WTC11 (cell line): ENCODE data around the gene FOXD1. TPM values are rescaled to one million over a fixed set of nuclear protein-coding genes. Genes with fewer than 3 reads are reported as not detected.

ENCODE experiments used
- ATAC-seq: fragments of 200-7000 bp; cut with Tn5 transposase; 2 replicates; pipeline ENCODE4 v1.10.0; 2021; ENCODE audit warnings: mild to moderate bottlenecking, moderate library complexity
- CTCF ChIA-PET: fragments of 300-600 bp; sonication (Branson Sonifier 250); formaldehyde crosslinking; loops from one replicate; lab custom pipeline; 2021; ENCODE audit warnings: antibody characterized with exemption; lab: Charles Lee
- POLR2A ChIA-PET: fragments of 350-600 bp; sonication (Branson Sonifier 250); formaldehyde crosslinking; loops from one replicate; lab custom pipeline; 2021; ENCODE audit warnings: antibody characterized with exemption; lab: Charles Lee
- DNase-seq: peaks from one replicate; pipeline ENCODE4 v3.0.0; 2021; ENCODE audit warnings: low spot score
- H3K27ac Mint-ChIP-seq: 2 replicates; pipeline ENCODE4 v1.8.0; 2021; ENCODE audit warnings: mixed read lengths
- H3K27me3 Mint-ChIP-seq: 2 replicates; pipeline ENCODE4 v1.8.0; 2021; ENCODE audit warnings: low read depth, mild to moderate bottlenecking, moderate library complexity, mixed read lengths
- H3K36me3 Mint-ChIP-seq: 2 replicates; pipeline ENCODE4 v1.8.0; 2021; ENCODE audit warnings: mixed read lengths
- H3K4me1 Mint-ChIP-seq: 2 replicates; pipeline ENCODE4 v1.8.0; 2022; ENCODE audit warnings: mixed read lengths
- H3K4me3 Mint-ChIP-seq: 2 replicates; pipeline ENCODE4 v1.8.0; 2021; ENCODE audit warnings: mild to moderate bottlenecking, moderate library complexity, mixed read lengths
- H3K9me3 Mint-ChIP-seq: 2 replicates; pipeline ENCODE4 v1.8.0; 2021; ENCODE audit warnings: mixed read lengths
- ATF1 ChIP-seq: sonication (generic); formaldehyde crosslinking; IDR thresholded peaks from 2 replicates; pipeline ENCODE4 v1.8.1; 2023; ENCODE audit warnings: mild to moderate bottlenecking, moderate library complexity, missing genetic modification reagents
- ATF3 ChIP-seq: sonication (generic); formaldehyde crosslinking; conservative IDR thresholded peaks from 2 replicates; pipeline ENCODE4 v1.8.1; 2022; ENCODE audit warnings: mild to moderate bottlenecking, missing genetic modification reagents
- CDX4 ChIP-seq: fragments of 250-450 bp; sonication (Bioruptor Pico); IDR thresholded peaks from 2 replicates; pipeline ENCODE4 v1.9.0; 2021; ENCODE audit warnings: moderate library complexity, mild to moderate bottlenecking, inconsistent platforms, borderline replicate concordance
- CREM ChIP-seq: sonication (generic); formaldehyde crosslinking; IDR thresholded peaks from 2 replicates; pipeline ENCODE4 v1.8.1; 2022; ENCODE audit warnings: mild to moderate bottlenecking, missing genetic modification reagents, moderate library complexity
- ELF4 ChIP-seq: sonication (generic); formaldehyde crosslinking; IDR thresholded peaks from 2 replicates; pipeline ENCODE4 v1.8.1; 2022; ENCODE audit warnings: low read depth, mild to moderate bottlenecking, moderate library complexity, missing genetic modification reagents
- EMX1 ChIP-seq: fragments of 250-450 bp; sonication (Bioruptor Pico); IDR thresholded peaks from 2 replicates; pipeline ENCODE4 v1.8.0; 2021; ENCODE audit warnings: mild to moderate bottlenecking
- ETV6 ChIP-seq: sonication (generic); formaldehyde crosslinking; IDR thresholded peaks from 2 replicates; pipeline ENCODE4 v1.8.1; 2022; ENCODE audit warnings: mild to moderate bottlenecking, missing genetic modification reagents
- FOXJ3 ChIP-seq: sonication (generic); formaldehyde crosslinking; IDR thresholded peaks from 2 replicates; pipeline ENCODE4 v1.9.0; 2021; ENCODE audit warnings: missing genetic modification reagents, mild to moderate bottlenecking, borderline replicate concordance
- GRHL2 ChIP-seq: fragments of 250-450 bp; sonication (Bioruptor Pico); IDR thresholded peaks from 2 replicates; pipeline ENCODE4 v1.8.0; 2022; ENCODE audit warnings: mild to moderate bottlenecking, moderate library complexity; ENCODE audit not compliant: insufficient replicate concordance, severe bottlenecking
- JUN ChIP-seq: sonication (generic); formaldehyde crosslinking; IDR thresholded peaks from 2 replicates; pipeline ENCODE4 v1.8.0; 2023; ENCODE audit warnings: mild to moderate bottlenecking, missing genetic modification reagents
- MXD4 ChIP-seq: fragments of 250-450 bp; sonication (Bioruptor Pico); IDR thresholded peaks from 2 replicates; pipeline ENCODE4 v1.8.0; 2021; ENCODE audit warnings: mild to moderate bottlenecking, moderate library complexity, borderline replicate concordance
- MYBL2 ChIP-seq: sonication (generic); formaldehyde crosslinking; IDR thresholded peaks from 2 replicates; pipeline ENCODE4 v1.8.1; 2023; ENCODE audit warnings: mild to moderate bottlenecking, moderate library complexity, missing genetic modification reagents
- NR3C1 ChIP-seq: sonication (generic); formaldehyde crosslinking; conservative IDR thresholded peaks from 2 replicates; pipeline ENCODE4 v1.8.1; 2023; ENCODE audit warnings: low read depth, mild to moderate bottlenecking, missing genetic modification reagents
- PRDM15 ChIP-seq: sonication (generic); formaldehyde crosslinking; IDR thresholded peaks from 2 replicates; pipeline ENCODE4 v1.8.0; 2022; ENCODE audit warnings: missing genetic modification reagents
- RELA ChIP-seq: sonication (generic); formaldehyde crosslinking; IDR thresholded peaks from 2 replicates; pipeline ENCODE4 v1.8.1; 2022; ENCODE audit warnings: missing genetic modification reagents, mild to moderate bottlenecking, borderline replicate concordance
- RORB ChIP-seq: fragments of 250-450 bp; sonication (Bioruptor Pico); IDR thresholded peaks from 2 replicates; pipeline ENCODE4 v1.9.0; 2021; ENCODE audit warnings: mild to moderate bottlenecking
- SOX15 ChIP-seq: fragments of 250-450 bp; sonication (Bioruptor Pico); IDR thresholded peaks from 2 replicates; pipeline ENCODE4 v1.9.0; 2021; ENCODE audit warnings: mild to moderate bottlenecking
- SP1 ChIP-seq: sonication (generic); formaldehyde crosslinking; conservative IDR thresholded peaks from 2 replicates; pipeline ENCODE4 v1.8.1; 2022; ENCODE audit warnings: missing genetic modification reagents
- ZBTB21 ChIP-seq: sonication (generic); formaldehyde crosslinking; IDR thresholded peaks from 2 replicates; pipeline ENCODE4 v1.8.1; 2023; ENCODE audit warnings: mild to moderate bottlenecking, missing genetic modification reagents, borderline replicate concordance
- ZNF263 ChIP-seq: sonication (generic); formaldehyde crosslinking; IDR thresholded peaks from 2 replicates; pipeline ENCODE4 v1.8.1; 2022; ENCODE audit warnings: low read depth, mild to moderate bottlenecking, moderate library complexity, missing genetic modification reagents
- ZNF317 ChIP-seq: sonication (generic); formaldehyde crosslinking; IDR thresholded peaks from 2 replicates; pipeline ENCODE4 v1.8.1; 2023; ENCODE audit warnings: low read depth, mild to moderate bottlenecking, moderate library complexity, missing genetic modification reagents, borderline replicate concordance
- ZNF425 ChIP-seq: fragments of 250-450 bp; sonication (Bioruptor Pico); conservative IDR thresholded peaks from 2 replicates; pipeline ENCODE4 v1.9.0; 2021; ENCODE audit warnings: mild to moderate bottlenecking
- ZSCAN18 ChIP-seq: fragments of 250-450 bp; sonication (Bioruptor Pico); IDR thresholded peaks from 2 replicates; pipeline ENCODE4 v2.1.2; 2022; ENCODE audit warnings: mild to moderate bottlenecking, moderate library complexity
- total RNA-seq: library from RNA; stranded (reverse); gene quantifications from 3 replicates; pipeline ENCODE4 v1.2.3, GENCODE V29; 2021

Gene FOXD1
- total RNA-seq, 1 experiment from 2014 or later: 10.3 TPM

GRCh38 chr5:73431204-73431851, 17.2 kb downstream of the FOXD1 start:
- Mint-ChIP-seq H3K27me3 (peaks cover 82% of the 10 kb centered on the region), H3K4me1 (peaks cover 19% of the 10 kb centered on the region), H3K36me3 (no peaks in the 10 kb centered on the region), H3K9me3 (no peaks in the 10 kb centered on the region), H3K27ac (no peak overlapping the region), H3K4me3 (no peak overlapping the region)
- ATAC-seq (no peak), DNase-seq (no peak)
- CTCF ChIA-PET: interaction anchor here (1.2 to 2.5 kb wide), 3 partner anchors 9 to 128 kb away, joined by 4 to 9 read pairs (median 4); no protein-coding TSS in a partner anchor
- TF ChIP-seq ZNF317 (CRISPR knock-in tag): no peak
- TF ChIP-seq SP1 (CRISPR knock-in tag): no peak
- TF ChIP-seq ZNF263 (CRISPR knock-in tag): no peak
- TF ChIP-seq PRDM15 (CRISPR knock-in tag): no peak
- no peak for TF ChIP-seq ATF1
- no peak for TF ChIP-seq FOXJ3 (CRISPR knock-in tag)
- TF ChIP-seq ELF4 (CRISPR knock-in tag): no peak
- no peak for TF ChIP-seq MYBL2 (CRISPR knock-in tag)
- no peak for TF ChIP-seq CDX4 (CRISPR knock-in tag)
- no peak for TF ChIP-seq ATF3
- no peak for TF ChIP-seq ETV6 (CRISPR knock-in tag)
- no peak for TF ChIP-seq EMX1 (CRISPR knock-in tag)
- POLR2A ChIA-PET: no interaction called here

DNA sequence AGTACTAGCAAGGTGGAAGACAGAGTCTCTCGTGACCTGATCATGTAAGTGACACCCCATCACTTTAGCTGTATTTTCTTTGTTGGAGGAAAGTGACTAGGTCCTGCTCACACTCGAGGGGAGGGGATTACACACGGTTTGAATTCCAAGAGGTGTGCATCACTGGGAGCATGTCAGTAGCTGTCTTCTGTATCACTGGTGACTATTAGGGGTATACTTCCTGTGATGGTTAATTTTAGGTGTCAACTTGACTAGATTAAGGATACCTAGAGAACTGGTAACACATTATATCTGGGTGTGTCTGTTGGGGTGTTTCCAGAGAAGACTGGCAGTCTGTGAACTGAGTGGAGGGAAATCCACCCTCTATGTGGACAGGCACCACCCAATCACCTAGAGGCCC, 22.5 kb downstream of the FOXD1 start:
- no peaks in the 10 kb centered on the region for H3K4me1 Mint-ChIP-seq
- H3K4me3 Mint-ChIP-seq: no peak overlapping the region
- TF ChIP-seq RELA (CRISPR knock-in tag) (no peak), JUN (no peak), CREM (no peak), RORB (no peak), ELF4 (CRISPR knock-in tag) (no peak), SOX15 (CRISPR knock-in tag) (no peak), NR3C1 (no peak), ZSCAN18 (no peak), MXD4 (CRISPR knock-in tag) (no peak), ZBTB21 (no peak), GRHL2 (no peak), ZNF425 (no peak)
- TF ChIP-seq, all 79 proteins: peak for 0
- CTCF ChIA-PET: no interaction called here
- DNase-seq (no peak), ATAC-seq (no peak)
- Mint-ChIP-seq H3K36me3 (no peaks in the 10 kb centered on the region), H3K27ac (no peak overlapping the region), H3K9me3 (no peaks in the 10 kb centered on the region), H3K27me3 (peaks cover 78% of the 10 kb centered on the region)
- POLR2A ChIA-PET: no interaction called here
